Measurements from ENCODE around the gene PRC1.
"Not testable (repeated sequence)": the region's sequence is repeated elsewhere in the genome, so short reads cannot be mapped to it uniquely, and the experiment has no call there.

The PRC1 gene

GRCh38 chr15:90930861-90931574 lies 63.3 kb downstream of the PRC1 start:
- Histone ChIP-seq H3K9me2 (replicated peaks; ENCODE audit: insufficient read depth, low read length) (no peaks in the 10 kb centered on the region), H3K27me3 (ENCODE audit: low read length) (no peaks in the 10 kb centered on the region), H3K9me3 (ENCODE audit: insufficient read depth, low read length) (no peaks in the 10 kb centered on the region), H3K79me2 (ENCODE audit: insufficient read depth, low read length) (peaks cover 8% of the 10 kb centered on the region; the same call in 1 of the 2 replicates), H2AFZ (ENCODE audit: low read depth, low read length, severe bottlenecking) (no peak overlapping the region), H3K27ac (ENCODE audit: low read depth, low read length) (peak overlapping the region; percentile 85), H3F3A (ENCODE audit: insufficient read depth) (peaks cover 20% of the 10 kb centered on the region), H3K4me2 (ENCODE audit: low read depth, low read length, poor library complexity, severe bottlenecking) (peak overlapping the region; percentile 75), H3K36me3 (ENCODE audit: low read length) (no peaks in the 10 kb centered on the region), H3K9ac (ENCODE audit: low read length) (peak overlapping the region; percentile 75), H4K20me1 (ENCODE audit: low read depth, low read length) (no peaks in the 10 kb centered on the region), H3K4me3 (ENCODE audit: insufficient read depth, low read length, poor library complexity, severe bottlenecking) (peak overlapping the region; percentile 51)
- TF ChIP-seq EZH2phosphoT487 (conservative IDR thresholded peaks at IDR 0.05; ENCODE audit: low read length) (no peak), CTCF (IDR thresholded peaks at IDR 0.05; ENCODE audit: insufficient read depth, low read length, poor library complexity, severe bottlenecking) (no peak)

- Histone ChIP-seq H3K9me2 (replicated peaks; ENCODE audit: insufficient read depth, low read length) (no peaks in the 10 kb centered on the region), H3K27me3 (ENCODE audit: low read length) (no peaks in the 10 kb centered on the region), H2AFZ (ENCODE audit: low read depth, low read length, severe bottlenecking) (peak overlapping the region; percentile 56), H3K36me3 (ENCODE audit: low read length) (no peaks in the 10 kb centered on the region), H3K4me2 (ENCODE audit: low read depth, low read length, poor library complexity, severe bottlenecking) (peak overlapping the region; percentile 75), H3K4me3 (ENCODE audit: insufficient read depth, low read length, poor library complexity, severe bottlenecking) (peak overlapping the region; percentile 51), H3F3A (ENCODE audit: insufficient read depth) (peaks cover 20% of the 10 kb centered on the region), H3K9ac (ENCODE audit: low read length) (peak overlapping the region; percentile 75), H3K27ac (ENCODE audit: low read depth, low read length) (peak overlapping the region; percentile 85), H3K9me3 (ENCODE audit: insufficient read depth, low read length) (no peaks in the 10 kb centered on the region), H4K20me1 (ENCODE audit: low read depth, low read length) (no peaks in the 10 kb centered on the region), H3K79me2 (ENCODE audit: insufficient read depth, low read length) (no peaks in the 10 kb centered on the region)
- TF ChIP-seq CTCF (IDR thresholded peaks at IDR 0.05; ENCODE audit: insufficient read depth, low read length, poor library complexity, severe bottlenecking), result no peak
Measured at GRCh38 chr15:90929246-90930019, 64.9 kb downstream of the PRC1 start.

- not testable (repeated sequence) for H3K4me2 ChIP-seq (ENCODE audit: low read depth, low read length, poor library complexity, severe bottlenecking); H3K9ac ChIP-seq (ENCODE audit: low read length); H3K27ac ChIP-seq (ENCODE audit: low read depth, low read length)
Measured at GRCh38 chr15:90928106-90928505, 66.2 kb downstream of the PRC1 start.

GRCh38 chr15:90926766-90927165 lies 67.6 kb downstream of the PRC1 start:
- H3K9me2 ChIP-seq (replicated peaks; ENCODE audit: insufficient read depth, low read length); H4K20me1 ChIP-seq (ENCODE audit: low read depth, low read length); H3K27ac ChIP-seq (ENCODE audit: low read depth, low read length); H3K79me2 ChIP-seq (ENCODE audit: insufficient read depth, low read length); H3K4me2 ChIP-seq (ENCODE audit: low read depth, low read length, poor library complexity, severe bottlenecking); H3K36me3 ChIP-seq (ENCODE audit: low read length); H3K27me3 ChIP-seq (ENCODE audit: low read length); H3K9ac ChIP-seq (ENCODE audit: low read length); H2AFZ ChIP-seq (ENCODE audit: low read depth, low read length, severe bottlenecking); H3K9me3 ChIP-seq (ENCODE audit: insufficient read depth, low read length); H3K4me3 ChIP-seq (ENCODE audit: insufficient read depth, low read length, poor library complexity, severe bottlenecking): not testable (repeated sequence)
- H3F3A ChIP-seq (ENCODE audit: insufficient read depth), result peaks cover 20% of the 10 kb centered on the region

More at GRCh38 chr15:90928106-90928505, 66.2 kb downstream of the PRC1 start:
- H3K27me3 ChIP-seq (ENCODE audit: low read length); H3K9me2 ChIP-seq (replicated peaks; ENCODE audit: insufficient read depth, low read length); H3K9me3 ChIP-seq (ENCODE audit: insufficient read depth, low read length); H4K20me1 ChIP-seq (ENCODE audit: low read depth, low read length); H3K4me3 ChIP-seq (ENCODE audit: insufficient read depth, low read length, poor library complexity, severe bottlenecking); H3K79me2 ChIP-seq (ENCODE audit: insufficient read depth, low read length); H2AFZ ChIP-seq (ENCODE audit: low read depth, low read length, severe bottlenecking); H3K36me3 ChIP-seq (ENCODE audit: low read length): not testable (repeated sequence)
- H3F3A ChIP-seq (ENCODE audit: insufficient read depth), result peaks cover 20% of the 10 kb centered on the region

Measured in SU-DHL-6 (cell line).